Fibroblast of lung (primary cell): ENCODE results near the gene OR4Q2. TPM values are rescaled to one million over a fixed set of nuclear protein-coding genes. Genes with fewer than 3 reads are reported as not detected.

ENCODE experiments used
- DNase-seq, 2 donors: peaks; one replicate each; pipeline versions ENCODE4 v3.0.0 to v3.0.0-alpha.2; 2010; ENCODE audit warnings: low read depth in 2 of 2
- H2AFZ ChIP-seq: 2 replicates; pipeline ENCODE4 v1.5.1; 2012; ENCODE audit warnings: low read length, control low read depth, inconsistent platforms
- H3K27ac ChIP-seq: 2 replicates; pipeline ENCODE4 v1.5.1; 2011; ENCODE audit warnings: low read length, control low read depth; ENCODE audit not compliant: insufficient read depth
- H3K27me3 ChIP-seq: 2 replicates; pipeline ENCODE4 v1.5.1; 2011; ENCODE audit warnings: mild to moderate bottlenecking, low read length; ENCODE audit not compliant: control insufficient read depth, insufficient read depth
- H3K36me3 ChIP-seq: 2 replicates; pipeline ENCODE4 v1.5.1; 2011; ENCODE audit warnings: low read length; ENCODE audit not compliant: control insufficient read depth, insufficient read depth
- H3K4me1 ChIP-seq: 2 replicates; pipeline ENCODE4 v1.5.1; 2011; ENCODE audit warnings: low read length; ENCODE audit not compliant: control insufficient read depth, insufficient read depth; ENCODE audit errors: extremely low read depth
- H3K4me2 ChIP-seq: 2 replicates; pipeline ENCODE4 v1.5.1; 2011; ENCODE audit warnings: low read length, control low read depth; ENCODE audit not compliant: insufficient read depth; ENCODE audit errors: extremely low read depth
- H3K4me3 ChIP-seq, 4 experiments: fragments of 200-600 bp in 1 of 4; sonication (generic) in 1 of 4; replicated peaks in 1 of 4; 2 replicates each; pipeline ENCODE4 v1.5.1; 2011 to 2016; ENCODE audit warnings: low read length in 4 of 4, low read depth in 3 of 4, mild to moderate bottlenecking in 3 of 4, control low read depth in 2 of 4, inconsistent platforms in 1 of 4, mixed read lengths in 1 of 4; ENCODE audit not compliant: insufficient read depth in 1 of 4; ENCODE audit errors: control extremely low read depth in 1 of 4
- H3K79me2 ChIP-seq: 2 replicates; pipeline ENCODE4 v1.5.1; 2012; ENCODE audit warnings: mild to moderate bottlenecking, low read length, inconsistent platforms; ENCODE audit not compliant: control insufficient read depth, insufficient read depth
- H3K9ac ChIP-seq: 2 replicates; pipeline ENCODE4 v1.5.1; 2011; ENCODE audit warnings: mild to moderate bottlenecking, low read length, control low read depth; ENCODE audit not compliant: insufficient read depth
- H3K9me3 ChIP-seq: 2 replicates; pipeline ENCODE4 v1.5.1; 2012; ENCODE audit warnings: low read depth, low read length; ENCODE audit not compliant: control insufficient read depth, insufficient read depth
- H4K20me1 ChIP-seq: 2 replicates; pipeline ENCODE4 v1.5.1; 2011; ENCODE audit warnings: low read length; ENCODE audit not compliant: control insufficient read depth, insufficient read depth; ENCODE audit errors: extremely low read depth
- EZH2 ChIP-seq: IDR thresholded peaks from 2 replicates; pipeline ENCODE4 v1.5.1; 2012; ENCODE audit warnings: low read length, control low read depth, mild to moderate bottlenecking; ENCODE audit errors: missing control alignments
- polyA plus RNA-seq, 2 donors: library from polyadenylated mRNA; depleted of rRNA in 1 of 2; stranded (reverse) in 1 of 2; unstranded in 1 of 2; fragments of >200 nt; gene quantifications; 2 replicates each; pipeline ENCODE4 v1.2.1, GENCODE V29; 2011 to 2012; ENCODE audit warnings: missing spikeins in 1 of 2
- total RNA-seq: library from RNA; depleted of rRNA; stranded (reverse); fragments of >200 nt; gene quantifications from 2 replicates; pipeline ENCODE4 v1.2.1, GENCODE V29; 2014
- TF ChIP-seq, protein P1 (sequence below), 2 donors: IDR thresholded peaks in 1 of 2; conservative IDR thresholded peaks in 1 of 2; 1 replicate in 1 of 2; 2 replicates in 1 of 2; pipeline ENCODE4 v1.5.1; 2011 to 2012; ENCODE audit warnings: low read length in 2 of 2, control low read depth in 1 of 2, inconsistent platforms in 1 of 2, low read depth in 1 of 2, mild to moderate bottlenecking in 1 of 2

OR4Q2 gene
- total and polyA plus RNA-seq, 2 donors (not counting 1 experiment from before 2014, with no cell fraction given): not detected

- no peaks in the 10 kb centered on the region for H3K4me1 ChIP-seq
- no peak overlapping the region for H3K4me3 ChIP-seq
- no peaks in the 10 kb centered on the region for H3K36me3 ChIP-seq
- DNase-seq: no peak
- H3K4me2 ChIP-seq: no peak overlapping the region
- no peak overlapping the region for H3K27ac ChIP-seq
- TF ChIP-seq, protein P1, sequence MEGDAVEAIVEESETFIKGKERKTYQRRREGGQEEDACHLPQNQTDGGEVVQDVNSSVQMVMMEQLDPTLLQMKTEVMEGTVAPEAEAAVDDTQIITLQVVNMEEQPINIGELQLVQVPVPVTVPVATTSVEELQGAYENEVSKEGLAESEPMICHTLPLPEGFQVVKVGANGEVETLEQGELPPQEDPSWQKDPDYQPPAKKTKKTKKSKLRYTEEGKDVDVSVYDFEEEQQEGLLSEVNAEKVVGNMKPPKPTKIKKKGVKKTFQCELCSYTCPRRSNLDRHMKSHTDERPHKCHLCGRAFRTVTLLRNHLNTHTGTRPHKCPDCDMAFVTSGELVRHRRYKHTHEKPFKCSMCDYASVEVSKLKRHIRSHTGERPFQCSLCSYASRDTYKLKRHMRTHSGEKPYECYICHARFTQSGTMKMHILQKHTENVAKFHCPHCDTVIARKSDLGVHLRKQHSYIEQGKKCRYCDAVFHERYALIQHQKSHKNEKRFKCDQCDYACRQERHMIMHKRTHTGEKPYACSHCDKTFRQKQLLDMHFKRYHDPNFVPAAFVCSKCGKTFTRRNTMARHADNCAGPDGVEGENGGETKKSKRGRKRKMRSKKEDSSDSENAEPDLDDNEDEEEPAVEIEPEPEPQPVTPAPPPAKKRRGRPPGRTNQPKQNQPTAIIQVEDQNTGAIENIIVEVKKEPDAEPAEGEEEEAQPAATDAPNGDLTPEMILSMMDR (conservative IDR thresholded peaks at IDR 0.05 in 1 of 2, IDR thresholded peaks at IDR 0.05 in 1 of 2; ENCODE audit: low read depth in 1 of 2, low read length in 2 of 2): no peak
- no peak for TF ChIP-seq EZH2
- no peaks in the 10 kb centered on the region for H4K20me1 ChIP-seq
- H3K9me3 ChIP-seq: no peaks in the 10 kb centered on the region
- no peak overlapping the region for H3K9ac ChIP-seq
- H3K79me2 ChIP-seq: no peaks in the 10 kb centered on the region
- H2AFZ ChIP-seq: no peak overlapping the region
- H3K27me3 ChIP-seq: no peaks in the 10 kb centered on the region
Measured at GRCh38 chr14:20008156-20008555, 6.2 kb downstream of the OR4Q2 start.

- no peaks in the 10 kb centered on the region for H3K27me3 ChIP-seq
- H3K4me2 ChIP-seq: no peak within 1 kb of the TSS
- no peaks in the 10 kb centered on the region for H3K79me2 ChIP-seq
- H3K4me3 ChIP-seq: no peak within 1 kb of the TSS
- no peak for DNase-seq
- H3K4me1 ChIP-seq: no peaks in the 10 kb centered on the region
- H3K9ac ChIP-seq: no peak within 1 kb of the TSS
- H2AFZ ChIP-seq: no peak within 1 kb of the TSS
- no peaks in the 10 kb centered on the region for H3K36me3 ChIP-seq
- no peaks in the 10 kb centered on the region for H4K20me1 ChIP-seq
- TF ChIP-seq, protein P1 (conservative IDR thresholded peaks at IDR 0.05 in 1 of 2, IDR thresholded peaks at IDR 0.05 in 1 of 2; ENCODE audit: low read depth in 1 of 2, low read length in 2 of 2): no peak
- TF ChIP-seq EZH2: no peak
- H3K9me3 ChIP-seq: no peaks in the 10 kb centered on the region
- no peak within 1 kb of the TSS for H3K27ac ChIP-seq
Measured at GRCh38 chr14:20019257-20019865, 17.4 kb downstream of the OR4Q2 start, which contains the start of gene OR4K14. TSS of gene OR4K14 (minus strand) at chr14:20019307. CDS start at chr14:20015193, 4,114 bp downstream.

DNA sequence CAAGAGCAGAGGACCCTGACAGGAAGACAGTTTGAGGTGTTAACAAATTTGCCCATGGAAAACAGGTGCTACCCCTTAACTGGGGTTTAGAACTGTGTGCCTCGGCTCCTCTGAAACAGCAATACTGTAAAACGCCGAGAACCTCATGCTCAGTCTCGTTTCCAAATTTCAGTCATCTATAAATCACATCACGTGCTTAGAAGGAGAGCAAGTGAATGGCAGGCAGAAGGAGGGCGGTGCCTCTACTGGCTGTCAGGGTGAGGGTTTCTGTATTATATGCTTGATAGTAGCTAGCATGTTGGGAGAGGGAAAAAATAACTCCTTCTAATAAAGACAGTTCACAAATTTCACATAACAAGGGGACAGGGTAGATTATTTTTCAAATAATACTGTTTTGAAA, 29.1 kb downstream of the OR4Q2 start:
- H3K9ac ChIP-seq: no peak overlapping the region
- H3K27ac ChIP-seq: no peak overlapping the region
- no peaks in the 10 kb centered on the region for H4K20me1 ChIP-seq
- no peaks in the 10 kb centered on the region for H3K4me1 ChIP-seq
- TF ChIP-seq, protein P1 (conservative IDR thresholded peaks at IDR 0.05 in 1 of 2, IDR thresholded peaks at IDR 0.05 in 1 of 2; ENCODE audit: low read depth in 1 of 2, low read length in 2 of 2): no peak
- no peak for TF ChIP-seq EZH2
- no peaks in the 10 kb centered on the region for H3K27me3 ChIP-seq
- no peaks in the 10 kb centered on the region for H3K36me3 ChIP-seq
- H3K79me2 ChIP-seq: no peaks in the 10 kb centered on the region
- no peak for DNase-seq
- H3K4me2 ChIP-seq: no peak overlapping the region
- H3K4me3 ChIP-seq: no peak overlapping the region
- no peaks in the 10 kb centered on the region for H3K9me3 ChIP-seq
- no peak overlapping the region for H2AFZ ChIP-seq
